Right atrium auricular region (tissue), 2 donors: Measurements from ENCODE around the gene SCTR. TPM values are rescaled to one million over a fixed set of nuclear protein-coding genes. Genes with fewer than 3 reads are reported as not detected.

Experiments used
- DNase-seq: peaks from one replicate; pipeline ENCODE4 v3.0.0-alpha.2; 2019; ENCODE audit warnings: low spot score
- H3K27ac ChIP-seq, 2 donors: fragments of 200-600 bp; sonication (generic); 1 replicate in 1 of 2; 2 replicates in 1 of 2; pipeline ENCODE4 v1.5.1; 2016 to 2019
- H3K27me3 ChIP-seq, 2 donors: fragments of 200-600 bp; sonication (generic); one replicate each; pipeline versions ENCODE4 v1.5.1 to v1.6.0; 2017 to 2019
- H3K36me3 ChIP-seq: fragments of 200-600 bp; sonication (generic); one replicate; pipeline ENCODE4 v1.5.1; 2016
- H3K4me1 ChIP-seq, 2 donors: fragments of 200-600 bp; sonication (generic); one replicate each; pipeline versions ENCODE4 v1.5.1 to v1.6.0; 2017 to 2019
- H3K4me3 ChIP-seq, 2 donors: fragments of 200-600 bp; sonication (generic); 1 replicate in 1 of 2; 2 replicates in 1 of 2; pipeline ENCODE4 v1.5.1; 2017 to 2019; ENCODE audit warnings: mild to moderate bottlenecking in 1 of 2, moderate library complexity in 1 of 2
- H3K9me3 ChIP-seq, 2 donors: fragments of 200-600 bp; sonication (generic); one replicate each; pipeline ENCODE4 v1.5.1; 2019
- CTCF ChIP-seq, 2 donors: fragments of 200-600 bp; sonication (generic); IDR thresholded peaks; one replicate each; pipeline ENCODE4 v1.5.1; 2019; ENCODE audit warnings: antibody characterized with exemption in 2 of 2
- total RNA-seq, 2 donors: library from RNA; depleted of rRNA; stranded (reverse); fragments of >200 nt; gene quantifications; one replicate each; pipeline ENCODE4 v1.1.0, GENCODE V29; 2016

SCTR gene
- not detected for total RNA-seq

GRCh38 chr2:119523952-119524694 lies at the start of gene SCTR:
Gene SCTR, minus strand, starts transcription at chr2:119524483. Its CDS starts 257 bp downstream, at chr2:119524226.
- no peaks in the 10 kb centered on the region for H3K9me3 ChIP-seq
- no peaks in the 10 kb centered on the region for H3K27me3 ChIP-seq
- H3K4me1 ChIP-seq, result no peaks in the 10 kb centered on the region
- no peak for TF ChIP-seq CTCF (IDR thresholded peaks at IDR 0.05)
- no peak within 1 kb of the TSS for H3K27ac ChIP-seq
- H3K4me3 ChIP-seq, result peak within 1 kb of the TSS in 1 of 2 donors; percentile 31
- H3K36me3 ChIP-seq, result no peaks in the 10 kb centered on the region
- no peak for DNase-seq

GRCh38 chr2:119567292-119567691 lies 43.0 kb upstream of the SCTR start:
- Histone ChIP-seq H3K9me3 (peaks cover 0 to 10% of the 10 kb centered on the region in 2 donors), H3K27me3 (no peaks in the 10 kb centered on the region), H3K36me3 (no peaks in the 10 kb centered on the region), H3K4me1 (no peaks in the 10 kb centered on the region), H3K27ac (no peak overlapping the region), H3K4me3 (no peak overlapping the region)
- no peak for DNase-seq
- no peak for TF ChIP-seq CTCF (IDR thresholded peaks at IDR 0.05)

- Histone ChIP-seq H3K27me3 (no peaks in the 10 kb centered on the region), H3K4me3 (no peak overlapping the region), H3K36me3 (no peaks in the 10 kb centered on the region), H3K9me3 (peaks cover 0 to 10% of the 10 kb centered on the region in 2 donors), H3K4me1 (no peaks in the 10 kb centered on the region), H3K27ac (no peak overlapping the region)
- TF ChIP-seq CTCF (IDR thresholded peaks at IDR 0.05), result no peak
- DNase-seq, result no peak
Measured at GRCh38 chr2:119565481-119565880, 41.2 kb upstream of the SCTR start.

GRCh38 chr2:119553687-119554344 lies 29.5 kb upstream of the SCTR start:
- no peak overlapping the region for H3K27ac ChIP-seq
- no peaks in the 10 kb centered on the region for H3K9me3 ChIP-seq
- no peak for TF ChIP-seq CTCF (IDR thresholded peaks at IDR 0.05)
- no peaks in the 10 kb centered on the region for H3K36me3 ChIP-seq
- H3K27me3 ChIP-seq, result no peaks in the 10 kb centered on the region
- H3K4me3 ChIP-seq, result no peak overlapping the region
- no peak for DNase-seq
- no peaks in the 10 kb centered on the region for H3K4me1 ChIP-seq

- no peaks in the 10 kb centered on the region for H3K9me3 ChIP-seq
- no peaks in the 10 kb centered on the region for H3K27me3 ChIP-seq
- no peak overlapping the region for H3K27ac ChIP-seq
- TF ChIP-seq CTCF (IDR thresholded peaks at IDR 0.05), result no peak
- H3K36me3 ChIP-seq, result no peaks in the 10 kb centered on the region
- H3K4me1 ChIP-seq, result no peaks in the 10 kb centered on the region
- DNase-seq, result no peak
- no peak overlapping the region for H3K4me3 ChIP-seq
Measured at GRCh38 chr2:119552902-119553301, 28.6 kb upstream of the SCTR start.
